ENCODE measurements around the gene MARCHF6. TPM values are rescaled to one million over a fixed set of nuclear protein-coding genes. Genes with fewer than 3 reads are reported as not detected.

MARCHF6 gene
- total and polyA plus RNA-seq, 2 of the 8 experiments (the other 6 are each of a cell fraction or from before 2014, with no cell fraction given), result 93.1 to 118 TPM

GRCh38 chr5:10320793-10321192 is 32.7 kb upstream of the MARCHF6 start:
- Histone ChIP-seq H3K4me2 (ENCODE audit: insufficient read depth in 1 of 2, low read depth in 2 of 2, low read length in 2 of 2) (no peak overlapping the region), H2BK12ac (ENCODE audit: low read depth, low read length) (no peak overlapping the region), H2BK120ac (replicated peaks; ENCODE audit: low read depth, low read length) (no peak overlapping the region), H4K8ac (ENCODE audit: extremely low read depth, insufficient read depth, low read length) (no peak overlapping the region), H3K18ac (ENCODE audit: extremely low read depth, low read length) (no peak overlapping the region), H3K4me1 (replicated peaks in 1 of 4; ENCODE audit: control insufficient read depth in 3 of 4, insufficient read depth in 4 of 4, low read length in 3 of 4) (no peaks in the 10 kb centered on the region; a peak in 2 of 7 replicates), H4K5ac (ENCODE audit: insufficient read length, low read depth, low read length) (no peak overlapping the region), H3K56ac (replicated peaks; ENCODE audit: insufficient read length, low read depth, low read length) (no peak overlapping the region), H3K4me3 (ENCODE audit: extremely low read depth in 1 of 4, insufficient read depth in 2 of 4, low read depth in 3 of 4, low read length in 4 of 4) (no peak overlapping the region), H2BK15ac (ENCODE audit: low read length) (no peak overlapping the region), H3K23me2 (ENCODE audit: low read depth, low read length) (no peaks in the 10 kb centered on the region), H3K27ac (ENCODE audit: low read depth, low read length) (no peak overlapping the region), H3K79me1 (ENCODE audit: low read depth, low read length) (no peaks in the 10 kb centered on the region), H3K27me3 (replicated peaks in 1 of 4; ENCODE audit: control insufficient read depth in 3 of 4, extremely low read depth in 1 of 4, insufficient read depth in 3 of 4, low read length in 3 of 4) (no peaks in the 10 kb centered on the region), H4K91ac (replicated peaks; ENCODE audit: insufficient read length, low read length) (no peak overlapping the region), H3K14ac (ENCODE audit: insufficient read length) (no peak overlapping the region), H3K23ac (ENCODE audit: insufficient read length) (no peak overlapping the region), H3K36me3 (ENCODE audit: control insufficient read depth in 2 of 4, insufficient read depth in 4 of 4, low read length in 3 of 4) (no peaks in the 10 kb centered on the region), H2AFZ (ENCODE audit: low read length) (no peak overlapping the region), H2BK20ac (ENCODE audit: low read length) (no peak overlapping the region), H3K9ac (replicated peaks in 1 of 4; ENCODE audit: extremely low read depth in 1 of 4, low read depth in 3 of 4, low read length in 3 of 4) (no peak overlapping the region), H2AK5ac (ENCODE audit: low read depth, low read length) (no peak overlapping the region), H2BK5ac (ENCODE audit: low read depth, low read length) (no peak overlapping the region), H4K20me1 (replicated peaks in 1 of 2; ENCODE audit: control insufficient read depth in 1 of 2, insufficient read depth in 2 of 2, low read length in 2 of 2) (no peaks in the 10 kb centered on the region), H3K79me2 (ENCODE audit: control insufficient read depth in 1 of 2, insufficient read depth in 2 of 2, low read length in 2 of 2) (no peaks in the 10 kb centered on the region), H3K9me3 (ENCODE audit: insufficient read depth in 2 of 2, low read depth in 1 of 2, low read length in 1 of 2) (no peaks in the 10 kb centered on the region), H3K4ac (replicated peaks; ENCODE audit: insufficient read length, low read depth, low read length) (no peak overlapping the region)
- WGBS, 2 experiments (ENCODE audit: extremely low coverage in 1 of 2, insufficient coverage in 1 of 2, insufficient read length in 1 of 2, insufficient replicate concordance in 2 of 2, low coverage in 1 of 2, low lambda C conversion rate in 2 of 2, missing lambda C conversion rate in 1 of 2), result 77% methylated on average over 3 of the region's 3 CpGs; no CpG with 5 or more reads in 1 of the 2 experiments
- TF ChIP-seq YY1 (IDR thresholded peaks at IDR 0.05; ENCODE audit: low read depth, low read length) (no peak), RNF2 (IDR thresholded peaks at IDR 0.05; ENCODE audit: borderline replicate concordance, low read depth, low read length, missing control alignments, poor library complexity, severe bottlenecking) (no peak), ZNF274 (IDR thresholded peaks at IDR 0.05; ENCODE audit: borderline replicate concordance, extremely low read depth, low read length) (no peak), FOSL1 (IDR thresholded peaks at IDR 0.05; ENCODE audit: insufficient read depth, low read depth, low read length) (no peak), RBBP5 (IDR thresholded peaks at IDR 0.05; ENCODE audit: borderline replicate concordance, low read depth, low read length) (no peak), CTBP2 (IDR thresholded peaks at IDR 0.05; ENCODE audit: borderline replicate concordance, insufficient read depth, insufficient read length, low read length) (no peak), BRCA1 (IDR thresholded peaks at IDR 0.05; ENCODE audit: low read depth, low read length) (no peak), POU5F1 (IDR thresholded peaks at IDR 0.05; ENCODE audit: low read depth, low read length) (no peak), TAF1 (IDR thresholded peaks at IDR 0.05; ENCODE audit: low read depth, low read length) (no peak)
- POLR2A ChIA-PET (ENCODE audit: partially characterized antibody), result interaction anchor here (0.9 kb wide), 1 partner anchor 31 kb away, joined by 3 read pairs; no protein-coding TSS in a partner anchor
- CTCF ChIA-PET (ENCODE audit: partially characterized antibody), result interaction anchor here (1.0 to 1.1 kb wide), 2 partner anchors 9 to 37 kb away, joined by 3 to 5 read pairs; no protein-coding TSS in a partner anchor
- FAIRE-seq, result no peak
- DNase-seq (ENCODE audit: low read depth in 1 of 2, low spot score in 2 of 2), result no peak

All from H1 (cell line).